GM12874 (cell line): Measurements from ENCODE around the gene TMEM178B.

Experiments
- TF ChIP-seq, protein P1 (sequence below): IDR thresholded peaks from 2 replicates; pipeline ENCODE4 v1.5.1; 2011; ENCODE audit warnings: low read depth, mild to moderate bottlenecking, control low read depth, low read length, moderate library complexity; ENCODE audit not compliant: insufficient read depth

TMEM178B gene

DNA sequence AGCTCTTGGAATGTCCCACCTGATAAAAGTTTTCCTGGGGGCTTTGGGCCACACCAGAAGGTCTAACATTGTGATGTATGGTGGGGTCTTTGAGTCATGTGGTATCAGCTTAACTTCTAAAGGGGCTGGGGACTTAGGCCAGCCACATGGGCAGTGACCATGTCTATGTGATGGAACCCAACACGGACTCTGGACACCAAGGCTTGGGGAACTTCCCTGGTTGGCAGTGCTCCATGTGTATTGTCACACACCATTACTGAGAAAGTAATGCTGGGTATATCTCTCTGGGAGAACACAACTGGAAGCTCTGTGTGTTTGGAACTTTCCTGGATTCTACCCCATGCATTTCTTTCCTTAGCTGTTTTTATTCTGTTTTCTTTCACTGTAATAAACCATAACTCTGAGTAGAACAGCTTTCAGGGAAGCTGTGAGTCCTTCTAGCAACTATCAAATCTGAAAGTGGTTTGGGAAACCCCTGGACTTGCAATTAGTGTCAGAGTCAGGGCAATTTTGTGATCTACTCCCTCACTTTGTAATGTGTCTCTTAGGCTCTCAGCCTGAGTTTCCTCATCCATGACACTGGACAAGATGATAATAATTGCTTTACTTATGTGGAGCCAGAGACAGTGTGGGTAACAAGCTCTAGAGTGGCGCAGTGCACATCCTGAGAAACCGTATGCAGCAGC is 448.9 kb downstream of the TMEM178B start:
- TF ChIP-seq, protein P1, sequence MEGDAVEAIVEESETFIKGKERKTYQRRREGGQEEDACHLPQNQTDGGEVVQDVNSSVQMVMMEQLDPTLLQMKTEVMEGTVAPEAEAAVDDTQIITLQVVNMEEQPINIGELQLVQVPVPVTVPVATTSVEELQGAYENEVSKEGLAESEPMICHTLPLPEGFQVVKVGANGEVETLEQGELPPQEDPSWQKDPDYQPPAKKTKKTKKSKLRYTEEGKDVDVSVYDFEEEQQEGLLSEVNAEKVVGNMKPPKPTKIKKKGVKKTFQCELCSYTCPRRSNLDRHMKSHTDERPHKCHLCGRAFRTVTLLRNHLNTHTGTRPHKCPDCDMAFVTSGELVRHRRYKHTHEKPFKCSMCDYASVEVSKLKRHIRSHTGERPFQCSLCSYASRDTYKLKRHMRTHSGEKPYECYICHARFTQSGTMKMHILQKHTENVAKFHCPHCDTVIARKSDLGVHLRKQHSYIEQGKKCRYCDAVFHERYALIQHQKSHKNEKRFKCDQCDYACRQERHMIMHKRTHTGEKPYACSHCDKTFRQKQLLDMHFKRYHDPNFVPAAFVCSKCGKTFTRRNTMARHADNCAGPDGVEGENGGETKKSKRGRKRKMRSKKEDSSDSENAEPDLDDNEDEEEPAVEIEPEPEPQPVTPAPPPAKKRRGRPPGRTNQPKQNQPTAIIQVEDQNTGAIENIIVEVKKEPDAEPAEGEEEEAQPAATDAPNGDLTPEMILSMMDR: no peak

DNA sequence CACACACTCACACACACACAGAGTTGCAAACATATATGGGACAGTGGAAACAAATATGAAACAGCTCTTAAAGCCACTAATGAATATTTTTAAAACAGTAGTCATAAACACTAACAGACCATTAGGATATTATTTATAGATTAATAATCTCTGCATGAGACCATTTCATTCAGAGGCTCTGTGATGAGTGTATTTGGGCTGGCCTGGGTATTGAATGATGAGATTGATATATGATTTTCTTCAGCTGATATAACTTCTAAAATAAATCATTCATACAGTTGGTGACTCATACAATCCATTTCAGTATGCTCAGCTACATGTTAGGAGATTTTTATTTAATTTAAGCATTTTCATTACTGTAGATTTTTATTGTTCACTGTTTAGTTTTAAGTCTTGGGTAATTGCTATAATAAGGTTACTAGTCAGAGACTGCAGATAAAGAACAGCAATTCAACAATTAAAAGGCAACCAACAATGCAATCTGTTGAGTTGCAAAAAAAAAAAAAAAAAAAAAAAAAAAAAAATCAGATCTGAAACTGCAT is 452.2 kb downstream of the TMEM178B start:
- TF ChIP-seq, protein P1: no peak

DNA sequence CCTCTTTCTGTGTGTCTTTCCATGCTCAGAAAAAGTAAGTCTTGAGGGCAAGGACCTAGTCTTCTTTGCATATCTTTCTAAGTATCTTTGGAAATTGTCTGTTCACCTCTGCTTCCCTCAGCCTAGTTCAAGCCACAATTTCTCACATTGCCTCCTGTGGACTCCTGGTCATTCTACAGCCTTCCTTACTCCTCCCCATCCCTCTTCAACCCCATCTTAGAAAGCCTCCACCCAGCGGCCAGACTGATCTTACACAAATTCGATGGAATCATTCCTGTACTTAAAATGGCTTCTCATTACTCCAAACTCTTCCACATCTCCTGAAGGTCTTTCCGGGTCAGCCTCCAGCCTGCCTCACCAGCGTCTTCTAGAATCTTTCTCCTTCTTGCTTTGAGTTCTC is 453.2 kb downstream of the TMEM178B start:
- TF ChIP-seq, protein P1: no peak

DNA sequence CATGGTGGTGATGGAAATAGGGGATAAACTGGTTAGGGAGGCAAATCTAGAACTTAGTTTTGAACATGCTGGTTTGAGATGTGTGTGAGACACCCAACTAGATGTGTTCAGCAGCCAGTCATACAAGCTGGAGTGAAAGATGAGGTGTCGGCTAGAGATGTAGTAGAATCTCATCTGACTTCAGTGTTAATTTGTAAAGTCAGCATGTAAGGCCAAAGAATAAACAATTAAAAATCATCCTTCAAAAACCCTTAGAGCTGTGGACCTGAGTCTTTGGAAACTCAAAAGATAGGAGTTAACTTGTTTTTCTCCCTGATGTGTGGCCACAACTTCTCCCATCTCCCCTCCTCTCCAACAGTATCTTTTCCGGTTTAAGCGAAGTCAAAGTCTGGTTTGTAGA is 454.5 kb downstream of the TMEM178B start:
- TF ChIP-seq, protein P1: no peak
